ENCODE measurements around the gene SH3BGRL.

DNA sequence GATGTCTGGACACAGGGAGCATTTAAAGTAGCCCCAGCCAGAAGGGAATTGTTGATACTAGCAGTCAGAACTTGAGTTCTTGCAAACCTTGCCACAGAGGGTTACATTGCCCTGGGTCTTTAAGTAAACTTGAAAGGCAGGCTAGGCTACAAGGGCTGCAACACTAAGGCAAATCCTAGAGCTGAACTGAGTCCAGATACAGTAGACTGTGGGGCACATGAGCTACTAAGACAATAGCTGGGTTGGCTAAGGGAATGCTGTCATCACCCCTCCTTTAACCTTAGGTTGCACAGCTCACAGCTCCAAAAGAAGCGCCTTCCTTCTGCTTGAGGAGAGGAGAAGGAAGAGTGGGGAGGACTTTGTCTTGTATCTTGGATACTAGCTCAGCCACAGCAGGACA lies 35.6 kb downstream of the SH3BGRL start:
- TF ChIP-seq, protein P1, sequence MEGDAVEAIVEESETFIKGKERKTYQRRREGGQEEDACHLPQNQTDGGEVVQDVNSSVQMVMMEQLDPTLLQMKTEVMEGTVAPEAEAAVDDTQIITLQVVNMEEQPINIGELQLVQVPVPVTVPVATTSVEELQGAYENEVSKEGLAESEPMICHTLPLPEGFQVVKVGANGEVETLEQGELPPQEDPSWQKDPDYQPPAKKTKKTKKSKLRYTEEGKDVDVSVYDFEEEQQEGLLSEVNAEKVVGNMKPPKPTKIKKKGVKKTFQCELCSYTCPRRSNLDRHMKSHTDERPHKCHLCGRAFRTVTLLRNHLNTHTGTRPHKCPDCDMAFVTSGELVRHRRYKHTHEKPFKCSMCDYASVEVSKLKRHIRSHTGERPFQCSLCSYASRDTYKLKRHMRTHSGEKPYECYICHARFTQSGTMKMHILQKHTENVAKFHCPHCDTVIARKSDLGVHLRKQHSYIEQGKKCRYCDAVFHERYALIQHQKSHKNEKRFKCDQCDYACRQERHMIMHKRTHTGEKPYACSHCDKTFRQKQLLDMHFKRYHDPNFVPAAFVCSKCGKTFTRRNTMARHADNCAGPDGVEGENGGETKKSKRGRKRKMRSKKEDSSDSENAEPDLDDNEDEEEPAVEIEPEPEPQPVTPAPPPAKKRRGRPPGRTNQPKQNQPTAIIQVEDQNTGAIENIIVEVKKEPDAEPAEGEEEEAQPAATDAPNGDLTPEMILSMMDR (IDR thresholded peaks at IDR 0.05) = no peak
- no peak for TF ChIP-seq POLR2A (IDR thresholded peaks at IDR 0.05)
